SK-N-SH (cell line): ENCODE measurements around the gene PPP1R14C. TPM values are rescaled to one million over a fixed set of nuclear protein-coding genes. Genes with fewer than 3 reads are reported as not detected.

Source experiments
- CTCF ChIA-PET: fragments of 300-600, 350-600 bp; formaldehyde crosslinking; extraction: SDS; loops from one replicate; lab custom pipeline; 2021; lab: Yijun Ruan, JAX
- POLR2A ChIA-PET: fragments of 350-600 bp; sonication (Branson Sonifier 250); formaldehyde crosslinking; extraction: SDS; loops from one replicate; lab custom pipeline; 2020; ENCODE audit warnings: antibody characterized with exemption, inconsistent platforms; lab: Yijun Ruan, JAX
- DNase-seq: peaks from one replicate; pipeline ENCODE4 v3.0.0; 2012
- H2AFZ ChIP-seq: fragments of 200-600 bp; sonication (generic); 2 replicates; pipeline ENCODE4 v1.8.1; 2016; ENCODE audit warnings: antibody characterized with exemption, mild to moderate bottlenecking, low read depth
- H3F3A ChIP-seq: fragments of 200-600 bp; sonication (generic); replicated peaks from 2 replicates; pipeline ENCODE3; 2016; ENCODE audit warnings: antibody characterized with exemption, mild to moderate bottlenecking; ENCODE audit not compliant: insufficient read depth
- H3K27ac ChIP-seq, 2 experiments: fragments of 200-500 bp in 1 of 2; fragments of 200-600 bp in 1 of 2; sonication (Bioruptor generic) in 1 of 2; sonication (generic), shearing (Covaris generic) in 1 of 2; 2 replicates each; pipeline versions ENCODE4 v1.5.1 to v1.6.1; 2014 to 2016; ENCODE audit warnings: low read depth in 2 of 2, inconsistent platforms in 1 of 2, low read length in 1 of 2, mild to moderate bottlenecking in 1 of 2, mixed read lengths in 1 of 2
- H3K27me3 ChIP-seq: fragments of 200-600 bp; sonication (generic), shearing (Covaris generic); 2 replicates; pipeline ENCODE4 v1.6.1; 2016; ENCODE audit warnings: mixed run types; ENCODE audit not compliant: insufficient read depth
- H3K36me3 ChIP-seq, 2 experiments: fragments of 200-500 bp in 1 of 2; fragments of 200-600 bp in 1 of 2; sonication (Bioruptor generic) in 1 of 2; sonication (generic) in 1 of 2; replicated peaks in 1 of 2; 2 replicates each; pipeline versions ENCODE3 to v1.5.1; 2014 to 2016; ENCODE audit warnings: low read length in 1 of 2, mild to moderate bottlenecking in 1 of 2; ENCODE audit not compliant: insufficient read depth in 2 of 2, control insufficient read depth in 1 of 2
- H3K4me1 ChIP-seq, 2 experiments: fragments of 200-500 bp in 1 of 2; fragments of 200-600 bp in 1 of 2; sonication (Bioruptor generic) in 1 of 2; sonication (generic), shearing (Covaris generic) in 1 of 2; 2 replicates each; pipeline versions ENCODE4 v1.5.1 to v1.6.1; 2014 to 2016; ENCODE audit warnings: low read depth in 1 of 2, low read length in 1 of 2, mixed run types in 1 of 2; ENCODE audit not compliant: insufficient read depth in 2 of 2, control insufficient read depth in 1 of 2
- H3K4me2 ChIP-seq: fragments of 200-600 bp; sonication (generic), shearing (Covaris generic); 2 replicates; pipeline ENCODE4 v1.6.1; 2017; ENCODE audit warnings: mixed run types
- H3K4me3 ChIP-seq, 2 experiments: fragments of 200-500 bp in 1 of 2; fragments of 200-600 bp in 1 of 2; sonication (Bioruptor generic) in 1 of 2; sonication (generic), shearing (Covaris generic) in 1 of 2; 2 replicates each; pipeline versions ENCODE4 v1.5.1 to v1.8.1; 2014 to 2016; ENCODE audit warnings: low read depth in 2 of 2, inconsistent platforms in 1 of 2, low read length in 1 of 2, mild to moderate bottlenecking in 1 of 2, mixed read lengths in 1 of 2, moderate library complexity in 1 of 2
- H3K79me2 ChIP-seq: fragments of 200-600 bp; sonication (generic); 2 replicates; pipeline ENCODE4 v1.8.1; 2017; ENCODE audit warnings: mild to moderate bottlenecking; ENCODE audit not compliant: insufficient read depth
- H3K9ac ChIP-seq: fragments of 200-600 bp; sonication (generic); 2 replicates; pipeline ENCODE4 v1.6.1; 2017; ENCODE audit warnings: mixed run types
- H3K9me2 ChIP-seq: fragments of 200-600 bp; sonication (generic); 2 replicates; pipeline ENCODE4 v1.6.1; 2017; ENCODE audit warnings: mixed run types
- H3K9me3 ChIP-seq: fragments of 200-600 bp; sonication (generic); 2 replicates; pipeline ENCODE4 v1.6.1; 2017; ENCODE audit warnings: mixed run types, mild to moderate bottlenecking, moderate library complexity
- H4K20me1 ChIP-seq: fragments of 200-600 bp; sonication (generic); 2 replicates; pipeline ENCODE4 v1.6.1; 2017; ENCODE audit warnings: mild to moderate bottlenecking, mixed run types; ENCODE audit not compliant: insufficient read depth
- EP300 ChIP-seq, 2 experiments: IDR thresholded peaks; 2 replicates each; pipeline versions ENCODE4 v1.4.0 to v1.6.1; 2012; ENCODE audit warnings: borderline replicate concordance in 1 of 2, low read depth in 1 of 2, low read length in 1 of 2
- GABPA ChIP-seq: IDR thresholded peaks from 2 replicates; pipeline ENCODE4 v1.4.0; 2012; ENCODE audit warnings: low read depth, mild to moderate bottlenecking
- IRF3 ChIP-seq: fragments of 150-350 bp; IDR thresholded peaks from 2 replicates; pipeline ENCODE4 v1.6.1; 2016; ENCODE audit warnings: mild to moderate bottlenecking, low read depth, low read length
- MEF2A ChIP-seq: IDR thresholded peaks from 2 replicates; pipeline ENCODE4 v1.4.0; 2012; ENCODE audit warnings: low read depth, borderline replicate concordance
- NFIC ChIP-seq: IDR thresholded peaks from 2 replicates; pipeline ENCODE4 v1.4.0; 2012; ENCODE audit warnings: borderline replicate concordance
- RAD21 ChIP-seq: IDR thresholded peaks from 2 replicates; pipeline ENCODE4 v1.6.1; 2012; ENCODE audit warnings: mild to moderate bottlenecking, low read length
- REST ChIP-seq: IDR thresholded peaks from 2 replicates; pipeline ENCODE4 v1.6.1; 2012; ENCODE audit warnings: mild to moderate bottlenecking, low read depth, low read length, moderate library complexity
- RFX5 ChIP-seq: IDR thresholded peaks from 2 replicates; pipeline ENCODE4 v1.6.1; 2012; ENCODE audit warnings: mild to moderate bottlenecking, improper control_type of control experiment, low read length
- RXRA ChIP-seq: IDR thresholded peaks from 2 replicates; pipeline ENCODE4 v1.4.0; 2012; ENCODE audit warnings: low read depth, mild to moderate bottlenecking, borderline replicate concordance
- TAF1 ChIP-seq: IDR thresholded peaks from 2 replicates; pipeline ENCODE4 v1.6.1; 2012; ENCODE audit warnings: low read depth, mild to moderate bottlenecking, low read length, moderate library complexity, borderline replicate concordance
- TEAD4 ChIP-seq: IDR thresholded peaks from 2 replicates; pipeline ENCODE4 v1.4.0; 2012; ENCODE audit warnings: mild to moderate bottlenecking, borderline replicate concordance; ENCODE audit not compliant: insufficient read depth
- WGBS: methylation state at CpG from one replicate; pipeline ENCODE4 v1.1.6; 2017; ENCODE audit warnings: low lambda C conversion rate; 5-methylcytosine and 5-hydroxymethylcytosine counted together
- polyA plus RNA-seq, 3 experiments: library from polyadenylated mRNA; depleted of rRNA; stranded (reverse); fragments of >200 nt; gene quantifications; 2 replicates each; pipeline ENCODE4 v1.2.3, GENCODE V29; 2012

The PPP1R14C gene
- polyA plus RNA-seq, 1 of the 3 experiments (the other 2 are of a cell fraction), result not detected

- no peaks in the 10 kb centered on the region for H3K4me1 ChIP-seq
- H3K9me2 ChIP-seq, result no peaks in the 10 kb centered on the region
- no peak overlapping the region for H3K4me3 ChIP-seq
- no peaks in the 10 kb centered on the region for H3F3A ChIP-seq
- no peak overlapping the region for H3K4me2 ChIP-seq
- H2AFZ ChIP-seq, result no peak overlapping the region
- ChIA-PET CTCF (interaction anchor here (1.0 kb wide), 1 partner anchor 170 kb away, joined by 4 read pairs; no protein-coding TSS in a partner anchor), POLR2A (no interaction called here)
- H3K79me2 ChIP-seq, result no peaks in the 10 kb centered on the region
- H3K36me3 ChIP-seq, result no peaks in the 10 kb centered on the region
- H3K9ac ChIP-seq, result no peak overlapping the region
- H3K27me3 ChIP-seq, result peaks cover 11% of the 10 kb centered on the region; the same call in 1 of the 2 replicates
- 11% methylated on average over 4 of the region's 8 CpGs for WGBS
- no peaks in the 10 kb centered on the region for H3K9me3 ChIP-seq
- H3K27ac ChIP-seq, result no peak overlapping the region
- TF ChIP-seq IRF3 (no peak), EP300 (IDR thresholded peaks at IDR 0.05; ENCODE audit: borderline replicate concordance in 1 of 2, low read depth in 1 of 2, low read length in 1 of 2) (no peak), RFX5 (no peak)
- H4K20me1 ChIP-seq, result no peaks in the 10 kb centered on the region
- DNase-seq, result no peak
Observed at GRCh38 chr6:150176659-150177058, 33.8 kb downstream of the PPP1R14C start.

GRCh38 chr6:150177259-150177951, 34.6 kb downstream of the PPP1R14C start:
- Histone ChIP-seq H3K9me2 (no peaks in the 10 kb centered on the region), H3K79me2 (no peaks in the 10 kb centered on the region), H4K20me1 (no peaks in the 10 kb centered on the region)

More at GRCh38 chr6:150177259-150177951, 34.6 kb downstream of the PPP1R14C start:
- no peak for DNase-seq
- Histone ChIP-seq H3K4me3 (no peak overlapping the region), H3K27ac (no peak overlapping the region), H3K9me3 (no peaks in the 10 kb centered on the region), H2AFZ (no peak overlapping the region)
- 13% methylated on average over 9 of the region's 11 CpGs for WGBS
- CTCF ChIA-PET, result interaction anchor here (0.9 kb wide), 1 partner anchor 107 kb away, joined by 3 read pairs; no protein-coding TSS in a partner anchor
- no peak for TF ChIP-seq REST
- TF ChIP-seq NFIC, result no peak
- TF ChIP-seq GABPA, result no peak
- no peak for TF ChIP-seq RAD21
- TF ChIP-seq TEAD4, result no peak
- no peak for TF ChIP-seq MEF2A
- no peak for TF ChIP-seq TAF1
- TF ChIP-seq RFX5, result no peak
- no peak for TF ChIP-seq RXRA
- no peak for TF ChIP-seq EP300 (IDR thresholded peaks at IDR 0.05; ENCODE audit: borderline replicate concordance in 1 of 2, low read depth in 1 of 2, low read length in 1 of 2)
- no peak for TF ChIP-seq IRF3
- TF ChIP-seq, all 33 proteins: peak for 0
- POLR2A ChIA-PET, result no interaction called here
- H3K4me2 ChIP-seq, result no peak overlapping the region
- H3F3A ChIP-seq, result no peaks in the 10 kb centered on the region
- no peak overlapping the region for H3K9ac ChIP-seq
- peaks cover 8% of the 10 kb centered on the region; the same call in 1 of the 2 replicates for H3K27me3 ChIP-seq
- H3K4me1 ChIP-seq, result no peaks in the 10 kb centered on the region
- H3K36me3 ChIP-seq, result no peaks in the 10 kb centered on the region
